ENCODE measurements around the gene JAKMIP1.
"Not testable (repeated sequence)": the region's sequence is repeated elsewhere in the genome, so short reads cannot be mapped to it uniquely, and the experiment has no call there.

JAKMIP1 gene

GRCh38 chr4:6002492-6002833 is 197.9 kb downstream of the JAKMIP1 start:
- DNase-seq, result no peak

- DNase-seq, result no peak
Observed at GRCh38 chr4:6001680-6002491, 198.5 kb downstream of the JAKMIP1 start.

GRCh38 chr4:5999830-6000365 is 200.5 kb downstream of the JAKMIP1 start:
- no peak for DNase-seq

GRCh38 chr4:5999356-5999755 is 201.0 kb downstream of the JAKMIP1 start:
- no peak for DNase-seq

GRCh38 chr4:5998333-5998936 is 201.9 kb downstream of the JAKMIP1 start:
- DNase-seq, result peak; percentile 50

GRCh38 chr4:5996641-5997040 is 203.7 kb downstream of the JAKMIP1 start:
- no peak for DNase-seq

GRCh38 chr4:5995901-5996623 is 204.3 kb downstream of the JAKMIP1 start:
- DNase-seq, result no peak

- DNase-seq, result no peak
Observed at GRCh38 chr4:5993876-5994811, 206.2 kb downstream of the JAKMIP1 start.

- DNase-seq, result not testable (repeated sequence)
Observed at GRCh38 chr4:5993346-5993745, 207.0 kb downstream of the JAKMIP1 start.

- no peak for DNase-seq
Observed at GRCh38 chr4:5992828-5993321, 207.5 kb downstream of the JAKMIP1 start.

GRCh38 chr4:5992171-5992827 is 208.1 kb downstream of the JAKMIP1 start:
- DNase-seq, result no peak

- no peak for DNase-seq
Observed at GRCh38 chr4:5991405-5991804, 208.9 kb downstream of the JAKMIP1 start.

GRCh38 chr4:5990446-5991160 is 209.7 kb downstream of the JAKMIP1 start:
- no peak for DNase-seq

- no peak for DNase-seq
Observed at GRCh38 chr4:5989236-5990225, 210.8 kb downstream of the JAKMIP1 start.

- DNase-seq, result no peak
Observed at GRCh38 chr4:5988086-5988845, 212.1 kb downstream of the JAKMIP1 start.

- no peak for DNase-seq
Observed at GRCh38 chr4:5984843-5985242, 215.5 kb downstream of the JAKMIP1 start.

- no peak for DNase-seq
Observed at GRCh38 chr4:5982156-5982973, 218.0 kb downstream of the JAKMIP1 start.
